Activated CD4-positive, alpha-beta T cell treated with anti-CD3 and anti-CD28 coated beads for 48 hours (primary cell): ENCODE results near the gene S100PBP.

ENCODE experiments used
- DNase-seq: peaks from one replicate; pipeline ENCODE4 v3.0.0-alpha.2; 2020

The S100PBP gene

DNA sequence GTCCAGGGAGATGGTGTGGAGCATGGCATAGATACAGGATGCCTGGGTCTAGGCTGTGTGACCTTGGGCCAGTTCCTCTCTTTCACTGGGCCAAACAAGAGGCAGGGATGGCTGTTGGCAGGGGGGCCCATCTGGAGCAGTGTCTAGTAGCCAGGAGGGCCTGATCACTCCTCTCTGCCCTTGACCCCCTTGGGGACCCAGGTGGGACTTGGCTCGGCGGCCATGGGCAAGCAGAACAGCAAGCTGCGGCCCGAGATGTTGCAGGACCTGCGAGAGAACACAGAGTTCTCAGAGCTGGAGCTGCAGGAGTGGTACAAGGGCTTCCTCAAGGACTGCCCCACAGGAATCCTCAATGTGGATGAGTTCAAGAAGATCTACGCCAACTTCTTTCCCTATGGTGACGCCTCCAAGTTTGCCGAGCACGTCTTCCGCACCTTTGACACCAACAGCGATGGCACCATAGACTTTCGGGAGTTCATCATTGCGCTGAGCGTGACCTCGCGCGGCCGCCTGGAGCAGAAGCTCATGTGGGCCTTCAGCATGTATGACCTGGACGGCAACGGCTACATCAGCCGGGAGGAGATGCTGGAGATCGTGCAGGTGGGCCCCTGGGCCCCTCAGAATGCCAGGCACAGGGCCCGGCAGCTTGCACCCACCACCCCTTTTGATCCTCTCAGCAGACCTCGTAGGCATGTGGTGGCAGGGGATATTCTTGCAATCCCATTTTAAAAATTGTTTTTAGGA, 71.4 kb downstream of the S100PBP start:
- no peak for DNase-seq

GRCh38 chr1:32889731-32890278, 72.4 kb downstream of the S100PBP start:
- DNase-seq = no peak

- no peak for DNase-seq
Observed at GRCh38 chr1:32890516-32891240, 73.2 kb downstream of the S100PBP start.

DNA sequence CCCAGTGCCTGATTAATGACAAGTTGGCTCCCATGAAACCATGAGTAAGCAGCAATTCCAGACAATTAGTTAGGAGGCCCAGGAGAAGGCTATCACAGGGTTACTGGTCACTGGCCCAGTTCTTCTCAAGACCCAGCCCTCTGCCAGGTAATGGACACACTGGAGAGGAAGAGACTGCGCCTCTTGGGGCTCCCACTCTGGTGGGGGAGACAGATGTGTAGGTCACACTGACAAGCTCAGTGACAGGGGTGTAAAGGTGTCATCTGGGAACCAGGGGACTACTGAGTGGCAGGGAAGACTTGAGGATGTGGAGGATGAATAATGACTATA, 73.8 kb downstream of the S100PBP start:
- no peak for DNase-seq

DNA sequence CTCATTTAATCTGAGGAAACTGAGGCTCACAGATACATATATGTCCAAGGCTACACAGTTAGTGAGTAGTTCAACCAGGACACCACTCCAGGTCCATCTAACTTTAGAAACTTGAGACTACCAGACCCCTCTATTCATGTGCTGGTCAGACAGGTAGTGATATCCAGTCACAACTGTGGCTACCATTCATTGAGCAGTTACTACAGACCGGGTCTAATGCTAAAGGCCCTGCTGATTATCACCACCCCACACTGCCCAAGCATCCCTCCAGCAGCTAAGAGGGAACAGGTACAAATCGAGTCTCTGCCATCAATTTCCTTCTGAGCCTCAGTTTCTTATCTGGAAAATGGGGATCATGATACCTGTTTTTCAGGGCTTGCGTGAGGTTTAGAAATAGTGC, 74.2 kb downstream of the S100PBP start:
- no peak for DNase-seq

- peak; percentile 72 for DNase-seq
Observed at GRCh38 chr1:32892368-32893197, 75.1 kb downstream of the S100PBP start.

- DNase-seq = no peak
Observed at GRCh38 chr1:32893198-32894018, 76.0 kb downstream of the S100PBP start.

- no peak for DNase-seq
Observed at GRCh38 chr1:32894019-32894600, 76.7 kb downstream of the S100PBP start.

DNA sequence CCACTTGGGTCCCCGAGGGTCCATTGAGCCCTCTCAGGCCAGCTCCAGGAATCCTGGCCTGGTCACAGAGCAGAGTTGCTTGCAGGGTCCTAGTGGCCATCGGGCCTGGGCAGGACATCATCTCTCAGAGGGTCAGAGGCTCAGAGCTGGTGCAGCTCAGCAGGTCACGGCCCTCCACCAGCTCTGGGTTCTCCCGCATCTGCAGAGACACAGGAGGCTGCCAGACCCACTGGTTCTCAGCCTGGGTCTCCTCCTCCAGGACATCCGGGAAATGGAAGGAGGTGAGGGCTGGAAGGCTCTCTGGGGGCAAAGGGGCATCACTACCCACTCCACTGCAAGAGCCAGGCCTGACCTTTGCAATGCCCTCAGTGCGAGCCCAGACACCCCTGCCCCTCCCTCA, 77.2 kb downstream of the S100PBP start:
- no peak for DNase-seq

DNA sequence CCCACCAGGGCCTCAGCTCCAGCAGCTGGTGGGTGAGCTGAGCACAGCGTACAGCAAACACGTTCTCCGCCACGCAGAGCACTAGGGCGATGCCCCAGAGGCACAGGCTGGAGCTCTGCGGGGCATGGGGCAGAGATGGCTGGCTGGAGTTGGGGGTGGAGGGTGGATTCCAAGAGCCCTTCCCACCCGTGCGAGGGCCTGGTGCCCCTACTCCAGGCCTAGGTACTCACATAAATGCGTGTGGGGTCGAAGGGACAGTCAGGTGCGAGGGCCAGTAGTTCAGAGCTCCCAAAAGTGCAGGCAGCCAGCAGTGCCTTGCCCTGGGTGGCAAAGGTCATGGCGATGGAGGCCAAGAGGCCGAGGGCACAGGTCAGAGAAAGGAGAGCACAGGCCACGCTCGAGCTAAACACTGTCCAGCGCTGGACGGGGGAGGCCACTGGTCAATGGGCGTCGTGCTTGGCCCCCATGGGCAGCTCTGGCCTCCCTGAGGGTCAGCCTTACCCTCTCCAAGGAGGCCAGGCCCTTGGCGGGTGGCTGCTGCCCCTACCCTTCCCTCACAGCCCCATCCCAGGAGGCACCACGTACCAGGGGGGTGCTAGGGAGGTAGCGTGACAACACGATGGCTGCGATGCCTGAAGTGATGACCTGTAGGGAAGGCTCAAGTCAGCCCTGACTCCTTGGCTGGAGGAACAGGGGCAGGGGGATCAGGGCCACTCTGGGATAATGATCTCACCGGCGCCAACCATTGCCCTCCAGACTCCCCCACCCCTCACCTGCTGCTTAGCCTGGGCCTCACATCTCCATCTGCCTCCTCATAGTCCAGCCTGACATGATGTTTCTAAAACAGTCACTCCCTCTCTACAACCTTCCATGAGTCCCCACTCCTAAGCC, 78.1 kb downstream of the S100PBP start:
- DNase-seq = no peak

DNA sequence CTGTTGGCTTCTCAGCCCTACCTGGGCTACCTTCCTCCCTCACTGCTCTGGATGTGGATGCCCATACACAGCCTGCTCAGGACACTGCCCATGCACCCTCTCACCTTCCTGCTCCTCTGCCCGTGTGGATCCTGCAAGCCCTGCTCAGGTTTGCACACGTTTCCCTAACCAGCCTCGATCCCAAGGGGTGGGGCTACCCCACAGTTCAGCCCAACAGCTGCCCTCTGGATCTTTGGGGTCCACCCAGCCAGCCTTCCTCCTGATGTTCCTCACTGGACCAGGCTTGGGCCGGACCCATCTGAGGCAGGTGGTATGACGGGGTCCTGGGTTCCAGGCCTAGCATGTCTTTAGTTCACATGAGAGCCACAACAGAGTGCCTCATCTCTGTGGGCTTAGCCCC, 79.0 kb downstream of the S100PBP start:
- no peak for DNase-seq

DNA sequence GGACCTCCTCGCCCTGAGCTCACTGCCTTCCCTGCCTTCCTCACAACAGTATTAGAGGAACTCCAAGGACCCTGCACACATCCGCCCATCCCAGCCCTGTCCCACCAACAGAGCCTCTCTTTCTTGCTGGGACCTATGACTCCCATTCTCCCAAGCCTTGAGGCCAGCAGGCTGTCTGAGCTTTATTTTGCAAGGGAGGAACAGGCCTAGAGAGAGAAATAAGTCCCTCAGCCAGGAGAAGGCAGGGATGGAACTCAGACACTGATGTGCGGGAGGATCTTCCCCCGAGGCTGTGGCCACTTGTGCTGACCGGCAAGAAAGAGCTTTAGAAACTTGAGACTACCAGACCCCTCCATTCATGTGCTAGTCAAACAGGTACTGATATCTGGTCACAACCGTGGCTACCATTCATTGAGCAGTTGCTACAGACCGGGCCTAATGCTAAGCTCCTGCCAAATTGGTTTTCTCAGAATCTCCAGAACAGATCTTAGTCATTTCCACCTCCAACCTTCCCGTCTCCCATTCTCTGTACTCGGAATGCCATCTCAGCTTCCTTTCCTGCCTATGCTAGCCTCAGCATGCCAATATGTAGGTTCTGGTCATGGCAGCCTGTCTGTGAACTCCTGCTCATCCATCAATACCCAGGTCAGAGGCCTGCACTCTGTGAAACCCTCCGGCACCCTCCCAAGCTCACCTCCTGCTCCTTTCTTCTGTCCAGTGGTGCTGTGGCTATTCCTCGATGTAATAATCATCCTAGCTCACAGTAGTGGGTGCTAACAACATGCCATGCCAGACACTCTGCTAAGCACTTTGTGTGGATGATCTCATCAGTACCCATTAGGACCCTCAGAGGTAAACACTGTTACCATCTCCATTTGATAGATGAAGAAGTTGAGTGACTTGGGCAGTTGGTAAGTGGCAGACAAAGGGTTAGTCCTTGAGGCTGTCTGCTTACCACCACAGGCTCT, 79.9 kb downstream of the S100PBP start:
- no peak for DNase-seq

DNA sequence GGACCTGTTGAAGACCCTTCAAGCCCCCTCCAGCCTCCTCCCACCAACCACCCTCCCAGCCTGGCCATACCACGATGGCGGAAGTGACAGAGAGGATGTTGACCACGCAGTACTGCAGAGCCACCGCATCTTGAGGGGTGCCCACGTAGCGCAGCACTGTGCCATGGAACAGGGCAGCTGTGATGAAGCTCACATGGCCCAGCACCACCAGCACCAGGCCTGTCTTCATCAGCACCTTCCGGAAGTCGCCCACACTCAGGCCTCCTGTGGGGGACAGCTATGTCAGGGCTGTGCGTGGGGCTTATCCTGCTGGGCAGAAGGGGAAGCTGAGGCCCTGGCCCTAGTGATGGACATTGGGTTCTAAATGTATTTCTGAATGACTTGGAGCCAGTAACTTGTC, 80.6 kb downstream of the S100PBP start:
- no peak for DNase-seq

GRCh38 chr1:32898958-32899357, 81.5 kb downstream of the S100PBP start:
- DNase-seq = no peak

DNA sequence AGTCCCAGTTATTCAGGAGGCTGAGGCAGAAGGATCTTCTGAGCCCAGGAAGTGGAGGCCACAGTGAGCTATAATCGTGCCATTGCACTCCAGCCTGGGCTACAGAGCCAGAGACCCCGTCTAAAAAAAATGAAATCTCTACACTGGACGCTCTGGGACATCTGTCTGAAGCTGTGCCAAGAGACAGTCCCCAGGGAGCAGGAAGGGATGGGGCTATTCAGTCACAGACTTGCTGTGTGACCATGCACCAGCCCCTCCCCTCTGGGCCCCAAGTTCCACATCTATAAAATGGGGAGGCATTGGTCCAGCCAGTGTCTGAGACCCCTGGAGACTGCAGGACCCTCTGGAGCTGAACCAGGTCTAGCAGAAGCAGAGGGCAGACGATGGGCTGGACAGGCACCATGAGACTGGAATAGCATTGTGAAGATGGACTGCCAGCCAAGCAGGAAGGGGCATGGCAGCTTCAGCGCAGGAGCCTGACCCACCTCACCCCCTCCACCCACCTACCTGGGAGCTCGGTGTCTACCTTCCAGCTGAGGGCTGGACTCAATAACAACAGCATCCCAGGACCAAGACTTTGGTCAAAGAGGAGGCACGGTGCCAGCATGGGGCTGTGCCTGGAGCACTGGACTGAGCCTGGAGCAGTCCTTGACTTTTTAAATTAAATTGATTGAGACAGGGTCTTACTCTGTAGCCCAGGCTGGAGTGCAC, 82.3 kb downstream of the S100PBP start:
- DNase-seq = no peak

- no peak for DNase-seq
Observed at GRCh38 chr1:32900371-32900955, 83.0 kb downstream of the S100PBP start.

DNA sequence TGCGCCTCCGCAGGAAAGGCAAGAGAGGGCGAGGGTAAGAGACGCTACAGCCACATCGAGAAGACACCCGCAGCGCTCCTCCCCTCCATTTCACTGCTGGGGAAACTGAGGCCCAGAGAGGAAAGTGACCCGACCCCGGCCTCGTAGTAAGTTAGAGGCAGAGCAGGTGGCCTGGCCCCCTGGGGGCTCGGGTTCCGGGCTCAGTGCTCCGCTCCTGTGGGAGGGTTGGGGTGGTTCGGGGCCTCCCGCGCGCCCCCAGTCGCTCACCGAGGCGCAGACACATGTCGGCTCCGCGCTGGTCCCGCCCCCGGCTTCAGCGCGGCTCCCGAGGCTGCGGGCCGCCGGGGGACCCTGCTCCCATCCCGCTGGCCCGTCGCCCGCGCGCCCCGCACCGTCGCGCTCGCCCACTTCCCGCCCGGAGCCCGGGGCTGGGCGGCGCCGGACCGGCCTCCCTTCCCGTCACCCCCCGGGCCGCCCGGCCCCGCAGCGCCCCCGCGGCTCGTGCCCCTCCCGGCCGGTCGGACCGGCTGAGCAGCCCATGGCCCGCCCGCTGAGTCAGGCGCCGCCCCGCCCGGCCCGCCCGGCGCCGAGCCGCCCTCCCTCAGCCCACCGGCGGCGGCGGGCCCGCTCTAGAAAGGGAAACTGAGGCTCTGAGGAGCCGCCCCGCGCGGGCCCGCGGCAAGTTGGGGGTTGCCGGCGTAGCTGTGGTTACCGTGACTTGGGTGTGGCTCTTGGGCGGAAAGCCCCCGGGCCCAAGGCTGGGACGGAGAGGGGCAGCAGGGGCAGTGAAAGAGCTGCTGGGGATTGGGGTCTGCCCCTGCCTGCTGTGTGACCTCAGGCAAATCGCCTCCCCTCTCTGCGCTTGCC, 83.7 kb downstream of the S100PBP start, which contains the start of gene TMEM54:
TSS of gene TMEM54 (minus strand) at position 434 of the 867 bp plus-strand sequence. CDS start at position 283, 151 bp downstream.
- DNase-seq = no peak
